Stimulated activated CD8-positive, alpha-beta memory T cell treated with anti-CD3 and anti-CD28 coated beads, Interleukin-12 subunit alpha, Interleukin-12 subunit beta, amount 100 ng/mL, for 1 hour (primary cell): Measurements from ENCODE around the gene EFCAB11.

Source experiments
- DNase-seq: peaks from one replicate; pipeline ENCODE4 v3.0.0-alpha.2; 2020; ENCODE audit warnings: low read depth

The EFCAB11 gene

DNA sequence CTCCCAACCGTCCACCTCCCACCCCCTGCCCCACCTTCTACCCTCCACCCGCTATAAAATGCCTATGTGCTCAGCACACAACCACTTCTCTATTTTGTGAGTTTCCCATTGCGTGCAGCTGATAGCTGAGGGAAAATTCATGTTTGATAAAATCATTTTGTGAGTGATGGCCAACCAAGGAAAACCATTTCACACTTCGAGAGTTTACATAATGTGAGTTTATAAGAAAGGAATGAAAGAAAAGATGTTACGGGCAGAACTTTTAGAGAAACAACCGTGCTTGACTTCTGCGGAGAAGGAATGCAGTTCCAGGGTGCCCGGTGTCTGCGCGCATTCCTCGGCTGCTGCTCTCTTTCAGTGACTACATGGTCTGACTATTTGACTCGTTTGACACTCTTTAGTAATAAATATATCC, 140.9 kb downstream of the EFCAB11 start:
- no peak for DNase-seq

DNA sequence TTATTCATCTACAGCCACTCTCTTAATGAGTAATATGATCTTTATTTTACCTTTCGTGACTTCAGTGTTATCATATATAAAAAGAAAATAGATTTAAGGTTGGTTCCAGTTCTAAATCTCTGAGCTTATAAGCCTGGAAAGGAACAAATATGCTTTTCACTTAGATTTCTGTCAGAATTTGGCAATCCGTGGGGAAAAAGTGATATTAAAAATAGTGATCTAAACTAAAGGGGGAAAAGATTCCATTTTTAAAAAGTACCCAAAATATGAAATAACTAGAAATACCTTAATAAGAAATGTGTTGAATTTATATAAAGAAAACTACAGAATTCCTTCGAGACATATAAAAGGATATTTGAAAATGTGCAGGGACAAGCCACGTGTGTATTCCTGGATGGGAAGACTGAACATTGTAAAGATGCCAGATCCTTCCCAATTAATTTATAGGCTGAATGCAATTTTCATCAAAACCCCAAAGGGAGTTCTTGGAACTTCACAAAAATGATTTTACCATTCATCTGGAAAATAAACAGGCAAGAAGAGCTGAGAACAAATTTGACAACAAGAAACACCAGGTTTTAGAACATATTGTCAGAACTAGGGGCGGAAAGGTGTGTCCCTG, 142.5 kb downstream of the EFCAB11 start:
- no peak for DNase-seq

DNA sequence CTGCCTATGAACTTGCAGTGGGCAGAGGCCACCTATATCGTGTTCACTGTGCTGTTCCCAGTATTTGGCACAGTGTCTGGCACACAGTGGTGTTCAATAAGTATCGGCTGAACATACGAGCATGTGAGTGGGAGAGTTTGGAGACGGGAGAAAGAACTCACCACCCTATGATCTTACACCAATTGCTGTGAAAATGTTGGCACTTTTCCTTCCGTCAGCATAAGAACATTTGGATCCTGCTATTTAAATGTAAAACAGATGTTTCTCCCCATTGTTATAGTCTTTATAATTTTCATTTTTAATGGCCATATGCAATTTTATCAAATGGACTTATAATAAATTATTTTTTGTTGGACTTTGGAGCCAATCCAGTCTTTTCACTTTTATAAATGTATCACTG, 144.4 kb downstream of the EFCAB11 start:
- DNase-seq = no peak

DNA sequence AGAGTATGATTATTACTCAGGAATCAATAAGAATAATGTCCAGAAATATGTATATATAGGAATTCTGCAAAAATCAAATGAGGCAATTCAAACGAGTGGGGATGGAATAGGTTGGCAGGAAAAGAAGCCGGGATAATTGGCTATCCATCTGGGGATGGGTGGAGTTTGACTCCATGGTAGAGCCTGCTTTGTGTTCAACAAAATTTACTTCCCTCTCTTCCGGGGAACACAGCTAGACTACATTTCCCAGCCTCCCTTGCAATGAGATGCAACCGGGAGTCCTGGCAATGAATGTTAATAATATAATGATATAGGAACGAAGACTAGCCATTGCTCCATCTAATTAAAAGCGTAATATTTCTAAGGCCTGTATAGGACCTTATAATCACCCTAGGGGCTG, 146.6 kb downstream of the EFCAB11 start:
- no peak for DNase-seq

DNA sequence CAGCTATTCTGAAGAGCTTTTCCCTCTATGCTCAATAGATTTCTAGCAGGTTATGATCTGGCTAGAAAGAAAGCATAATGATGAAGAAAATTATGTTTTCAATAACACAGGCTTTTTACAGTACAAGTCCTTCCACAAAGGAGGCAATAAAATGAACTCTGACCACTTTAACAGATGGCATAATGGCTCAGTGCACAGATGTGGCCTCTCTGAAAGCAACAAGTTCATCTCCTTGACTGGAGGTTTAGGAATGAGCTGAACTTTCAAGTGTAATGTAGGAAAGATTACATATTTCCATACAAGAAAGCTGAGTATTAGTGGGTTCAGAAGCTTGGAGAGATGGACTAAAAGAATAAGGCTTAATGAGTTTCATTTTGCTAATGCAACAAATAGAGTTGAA, 147.4 kb downstream of the EFCAB11 start:
- DNase-seq = no peak

DNA sequence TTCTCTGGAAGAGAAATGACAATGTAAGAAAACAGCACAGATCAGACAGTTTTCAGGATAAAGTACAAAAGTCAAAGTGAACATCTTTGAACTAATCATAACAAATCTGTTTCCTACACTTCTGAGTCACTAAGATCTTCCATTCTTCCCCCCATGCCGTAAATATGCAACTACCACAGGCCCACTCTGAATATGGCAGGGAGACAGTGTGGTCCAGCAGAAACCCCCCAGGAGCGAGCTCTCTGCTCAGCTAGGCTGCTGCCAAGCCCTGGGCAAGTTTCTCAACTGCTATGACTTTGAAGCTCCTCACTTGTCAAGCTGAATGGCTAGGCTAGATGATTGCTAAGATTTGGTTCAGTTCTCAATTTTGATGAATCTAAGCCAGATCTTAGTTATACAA, 148.1 kb downstream of the EFCAB11 start:
- DNase-seq = no peak

DNA sequence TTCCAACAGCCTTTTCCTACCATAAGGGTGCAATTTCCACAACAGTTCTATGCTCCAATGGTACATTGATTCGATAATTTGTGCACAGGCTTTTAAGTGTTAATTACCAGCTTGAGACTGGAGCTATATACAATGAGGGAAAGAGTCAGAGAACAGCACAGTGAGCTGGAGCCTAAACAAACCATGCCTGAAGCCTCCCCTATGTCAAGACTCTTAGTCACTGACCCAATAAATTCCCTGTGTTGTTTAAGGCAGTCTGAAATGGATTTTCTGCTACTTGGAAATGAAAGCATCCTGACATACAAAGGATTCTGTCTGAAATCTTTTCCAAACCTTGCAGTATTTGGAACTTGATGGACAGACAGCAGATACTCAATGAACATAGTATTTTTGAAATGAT, 149.0 kb downstream of the EFCAB11 start:
- DNase-seq = no peak

DNA sequence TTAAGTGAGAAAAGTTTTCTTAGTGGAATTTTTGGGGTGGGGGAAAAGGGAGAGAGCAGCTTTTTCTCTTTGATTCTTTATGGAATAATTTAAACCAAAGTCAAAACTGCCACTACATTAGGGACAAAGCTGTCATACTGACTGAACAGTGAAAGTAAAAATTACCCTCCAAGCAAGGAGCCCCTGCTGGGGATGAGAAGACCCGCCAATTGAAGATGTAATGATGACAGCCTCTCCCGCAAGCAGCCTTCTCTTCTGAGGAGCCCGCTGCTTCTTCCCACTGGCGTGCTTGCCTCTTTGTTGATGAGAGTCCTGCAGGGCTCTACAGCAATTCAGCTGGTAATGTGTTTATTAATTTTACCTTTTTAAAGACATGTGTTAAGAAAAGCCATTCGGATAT, 151.0 kb downstream of the EFCAB11 start:
- no peak for DNase-seq

DNA sequence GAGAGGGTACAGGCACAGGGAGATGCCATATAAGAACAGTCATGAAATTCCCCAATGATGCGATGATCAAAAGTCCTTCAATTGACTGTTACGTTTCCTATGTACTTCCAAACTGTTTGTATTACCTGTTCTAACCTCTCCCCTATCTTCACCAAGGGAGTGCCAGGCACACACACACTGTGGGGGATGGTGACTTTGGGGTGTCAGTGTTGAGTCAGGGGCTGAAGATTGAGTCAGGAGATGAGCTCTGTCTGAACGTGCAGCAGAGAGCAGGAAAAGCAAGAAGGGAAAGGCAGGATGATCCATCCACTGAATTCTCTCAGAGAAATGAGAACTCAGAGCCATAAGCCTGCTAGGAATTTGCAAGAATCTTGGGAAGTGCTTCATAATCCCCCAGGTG, 153.4 kb downstream of the EFCAB11 start:
- DNase-seq = no peak

DNA sequence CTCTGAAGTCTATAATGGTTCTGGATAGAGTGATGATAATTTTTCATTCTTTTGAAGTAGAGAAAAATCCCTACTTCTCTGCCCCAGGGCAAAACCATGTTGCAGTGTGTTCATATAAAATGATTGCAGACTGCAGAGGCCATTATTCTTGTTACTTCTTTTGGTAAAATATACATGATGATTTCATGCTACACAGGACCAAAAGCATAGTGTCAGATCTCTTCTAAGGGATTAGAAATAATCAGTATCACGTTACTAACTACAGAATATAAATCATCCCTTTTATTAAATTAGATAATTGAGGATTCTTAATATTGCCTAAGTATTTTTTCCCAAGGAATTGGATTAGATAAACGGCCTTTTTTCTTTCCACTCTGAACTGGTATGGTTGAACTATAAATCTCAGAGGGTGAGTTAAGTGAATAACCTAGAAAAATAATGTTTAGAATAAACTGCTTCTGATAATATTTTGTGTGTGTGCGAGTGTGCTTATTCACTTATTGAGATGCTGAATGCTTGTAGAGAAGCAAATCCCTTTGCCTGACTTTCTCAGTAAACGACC, 156.2 kb downstream of the EFCAB11 start:
- no peak for DNase-seq

DNA sequence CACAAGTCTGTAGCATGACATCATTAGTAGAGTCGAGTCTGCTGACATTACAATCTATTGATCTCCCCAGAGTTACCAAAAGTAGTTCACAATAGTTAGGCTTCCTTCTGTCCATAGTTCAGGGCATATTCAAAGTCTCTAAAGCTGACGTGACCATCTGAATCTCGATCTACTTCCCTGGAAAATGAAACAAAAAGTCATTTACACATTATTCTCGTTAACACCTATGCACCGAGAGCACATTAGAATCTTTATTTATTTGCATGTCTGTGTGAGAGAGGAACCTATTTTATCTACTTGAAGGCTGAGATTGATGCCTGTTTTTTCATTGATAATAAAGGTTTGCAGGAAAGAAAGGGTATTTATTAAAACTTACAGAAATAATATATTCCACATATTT, 157.4 kb downstream of the EFCAB11 start:
- no peak for DNase-seq

DNA sequence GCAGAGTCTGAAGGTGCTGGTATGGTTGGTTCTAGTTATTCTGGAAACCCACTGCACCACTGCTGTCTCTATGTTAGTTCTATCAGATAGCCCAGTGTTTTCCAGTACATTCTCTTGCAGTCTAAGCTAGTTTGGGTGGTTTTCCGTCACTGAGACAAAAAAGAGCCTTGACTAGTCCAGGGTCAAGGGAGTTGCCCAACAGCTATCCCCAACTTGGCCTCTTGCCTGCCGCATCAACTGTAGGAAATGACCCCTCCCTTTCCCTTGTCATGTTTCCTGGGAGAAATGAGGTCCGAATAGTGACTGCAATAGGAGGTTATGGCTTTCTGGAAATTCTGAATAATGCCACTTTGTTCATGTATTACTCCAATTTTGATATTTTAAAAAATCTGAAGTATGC, 160.4 kb downstream of the EFCAB11 start:
- no peak for DNase-seq

DNA sequence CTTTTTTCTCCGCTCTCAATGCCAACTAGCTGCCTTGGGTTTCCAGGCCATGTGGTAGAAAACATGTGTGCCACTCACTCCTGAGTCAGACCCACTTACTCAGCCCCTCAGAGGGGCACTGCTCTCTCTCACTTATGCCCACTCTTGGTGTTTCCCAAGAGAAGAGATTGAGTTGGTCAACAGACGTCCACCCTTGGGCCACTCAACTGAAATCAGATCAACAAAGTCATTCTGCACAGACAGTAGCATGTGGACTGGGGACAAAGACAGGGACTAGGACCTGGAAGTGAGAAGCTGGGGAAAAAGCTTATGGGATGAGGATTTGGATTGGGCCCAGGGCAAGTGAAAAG, 161.2 kb downstream of the EFCAB11 start:
- no peak for DNase-seq

DNA sequence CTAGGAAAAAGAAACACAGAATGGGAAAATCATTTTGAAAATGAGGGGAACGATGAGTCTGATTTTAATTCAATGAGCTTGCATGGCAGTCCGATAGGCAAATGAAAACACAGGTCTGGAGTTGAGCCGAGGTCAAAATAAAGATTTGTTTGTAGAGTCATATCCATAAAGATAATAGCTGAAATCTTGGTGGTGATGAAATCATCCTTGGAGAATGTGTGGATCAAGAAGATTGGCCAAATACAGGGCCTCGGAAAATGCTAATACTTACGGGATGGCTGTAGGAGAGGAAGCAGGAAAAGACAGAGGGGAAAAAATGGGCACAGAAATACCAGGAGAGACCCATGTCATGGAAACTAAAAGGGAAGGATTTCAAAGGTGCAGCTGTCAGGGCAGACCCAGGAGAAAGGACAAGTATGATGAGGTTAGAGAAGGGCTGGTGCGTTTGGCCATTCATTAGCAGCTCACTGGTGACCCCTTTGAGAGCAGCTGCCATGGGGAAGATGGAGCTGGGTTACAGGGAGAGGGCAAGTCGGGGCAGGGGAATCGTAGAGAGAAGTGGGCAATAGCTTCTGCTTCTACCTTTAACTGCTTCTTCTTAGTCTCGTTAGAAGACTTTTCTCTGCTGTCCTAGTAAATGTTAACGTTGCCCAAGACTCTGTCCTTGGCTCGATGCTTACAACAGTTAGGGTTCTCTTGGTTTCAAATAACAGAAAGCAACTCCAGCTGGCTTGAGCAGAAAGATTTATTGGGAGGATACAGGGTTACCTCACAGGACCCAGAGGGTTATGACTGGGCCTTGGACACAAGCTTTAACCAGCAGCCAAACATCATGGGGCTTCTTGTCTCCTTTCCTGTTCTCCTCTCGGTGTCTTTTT, 161.8 kb downstream of the EFCAB11 start:
- no peak for DNase-seq

DNA sequence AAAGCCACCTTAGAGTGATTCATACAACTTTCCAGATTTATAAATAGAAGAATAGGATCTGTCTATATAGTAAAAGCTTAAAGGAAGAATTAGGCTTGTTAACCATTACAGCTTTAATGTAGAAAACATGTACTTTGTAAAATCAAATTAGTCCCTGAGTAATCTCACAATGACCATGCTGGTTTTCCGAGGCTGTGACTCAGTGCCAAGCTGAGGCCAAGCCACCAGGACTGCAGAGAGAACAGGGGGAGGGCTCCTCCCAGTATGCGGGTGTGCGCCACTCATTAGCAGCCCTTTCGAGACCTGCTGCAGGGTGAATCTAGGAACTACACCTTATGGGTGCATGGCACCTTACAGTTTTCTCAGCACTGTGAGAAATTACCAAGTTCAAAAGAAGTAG, 167.0 kb downstream of the EFCAB11 start:
- DNase-seq = no peak

DNA sequence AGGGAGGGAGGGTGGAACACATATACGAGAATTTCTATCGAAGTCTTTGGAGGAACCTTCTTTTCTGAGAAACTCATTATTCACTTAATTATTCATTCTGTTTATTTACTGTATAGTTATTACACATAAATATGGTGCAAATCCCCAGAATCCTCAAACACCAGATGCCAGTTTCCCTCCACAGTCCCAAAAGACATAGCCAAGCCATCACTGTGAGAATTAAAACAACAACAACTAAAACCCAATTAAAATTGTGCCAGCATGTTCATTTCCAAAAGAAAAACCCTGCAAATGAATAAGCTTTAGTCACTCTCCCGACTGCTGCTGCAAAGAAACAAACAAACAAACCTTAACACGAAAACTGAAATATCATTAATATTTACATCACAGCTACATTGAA, 173.5 kb downstream of the EFCAB11 start:
- no peak for DNase-seq

DNA sequence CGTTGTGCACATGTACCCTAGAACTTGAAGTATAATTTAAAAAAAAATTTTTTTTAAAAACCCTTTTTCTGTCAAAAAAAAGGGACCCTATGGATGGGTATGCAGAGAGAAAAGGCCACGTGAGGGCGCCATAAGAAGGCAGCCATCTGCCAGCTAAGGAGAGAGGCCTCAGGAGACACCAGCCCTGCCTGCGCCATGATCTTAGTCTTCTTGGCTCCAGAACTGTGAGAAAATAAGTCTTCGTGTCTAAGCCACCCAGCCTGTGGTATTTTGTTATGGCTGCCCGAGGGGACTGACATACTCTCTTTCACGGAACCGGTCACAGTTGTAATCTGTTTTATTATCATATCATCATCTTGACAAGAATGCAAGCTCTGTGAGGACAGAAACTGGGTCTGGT, 174.8 kb downstream of the EFCAB11 start:
- no peak for DNase-seq

DNA sequence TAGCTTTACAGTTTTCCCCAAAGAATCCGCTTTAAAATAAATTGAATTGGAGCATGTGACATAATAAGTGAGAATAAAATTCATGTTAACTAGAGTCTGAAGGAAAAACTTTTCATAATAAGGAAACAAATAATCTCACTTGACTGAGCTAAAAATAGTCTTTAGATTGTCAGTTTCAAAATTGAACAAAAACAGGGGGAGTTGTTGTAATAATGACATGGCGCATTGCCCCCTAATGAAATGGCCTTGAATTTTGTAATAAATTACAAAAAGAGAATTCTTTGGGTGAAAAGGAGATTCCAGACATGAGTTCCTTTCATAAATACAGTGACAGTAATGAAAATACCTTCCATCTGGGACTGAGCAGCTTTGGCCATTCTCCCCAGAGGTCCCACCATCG, 178.6 kb downstream of the EFCAB11 start:
- no peak for DNase-seq

DNA sequence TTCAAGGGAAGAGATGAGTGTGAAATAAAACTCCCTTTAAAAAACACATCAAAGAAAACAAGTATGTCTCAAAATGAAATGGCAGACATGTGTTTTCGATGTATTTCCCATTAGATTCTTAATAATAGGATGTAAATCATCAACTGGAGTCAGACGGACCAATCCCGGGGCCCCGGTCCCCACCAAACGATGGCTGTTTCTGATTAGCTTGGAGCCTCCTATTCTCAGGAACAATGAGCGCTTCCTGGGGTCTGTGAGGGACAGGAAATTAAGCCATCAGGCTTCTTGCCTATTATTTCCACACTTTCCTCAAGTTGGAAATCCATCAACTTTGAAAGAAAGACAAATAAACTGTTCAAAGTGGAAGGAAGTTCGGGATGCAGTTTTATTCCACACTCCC, 179.4 kb downstream of the EFCAB11 start:
- no peak for DNase-seq

DNA sequence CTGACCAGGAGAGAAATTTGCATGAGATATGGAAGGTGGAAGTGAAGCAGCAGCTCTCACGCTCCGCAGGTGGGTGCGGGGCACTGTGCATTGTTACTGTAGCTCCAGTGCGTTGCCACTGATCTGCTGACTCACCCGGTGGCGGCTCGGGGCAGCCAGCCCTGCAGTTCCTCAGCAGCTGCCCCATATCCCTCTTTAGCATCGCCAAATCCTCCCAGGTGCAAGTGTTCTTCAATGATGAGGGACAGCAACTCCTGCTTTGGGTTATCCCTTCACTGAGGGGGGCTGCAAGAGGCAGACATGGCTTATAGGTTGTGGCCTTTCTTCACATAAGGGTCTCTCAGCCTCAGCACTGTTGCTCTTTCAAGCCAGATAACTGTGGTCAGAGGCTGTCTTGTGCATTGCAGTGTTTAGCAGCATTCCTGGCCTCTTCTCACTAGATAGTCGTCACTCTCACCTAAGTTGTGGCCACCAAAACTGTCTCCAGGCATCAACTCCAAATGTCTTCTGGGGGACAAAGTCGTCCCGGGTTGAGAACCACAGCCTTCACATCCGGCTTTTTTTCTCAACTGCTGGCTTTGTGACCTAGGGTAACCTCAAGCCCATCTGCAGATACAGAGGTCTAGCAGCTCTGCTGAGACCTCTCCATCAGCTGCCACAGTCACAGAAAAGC, 180.8 kb downstream of the EFCAB11 start:
- peak; percentile 34 for DNase-seq

DNA sequence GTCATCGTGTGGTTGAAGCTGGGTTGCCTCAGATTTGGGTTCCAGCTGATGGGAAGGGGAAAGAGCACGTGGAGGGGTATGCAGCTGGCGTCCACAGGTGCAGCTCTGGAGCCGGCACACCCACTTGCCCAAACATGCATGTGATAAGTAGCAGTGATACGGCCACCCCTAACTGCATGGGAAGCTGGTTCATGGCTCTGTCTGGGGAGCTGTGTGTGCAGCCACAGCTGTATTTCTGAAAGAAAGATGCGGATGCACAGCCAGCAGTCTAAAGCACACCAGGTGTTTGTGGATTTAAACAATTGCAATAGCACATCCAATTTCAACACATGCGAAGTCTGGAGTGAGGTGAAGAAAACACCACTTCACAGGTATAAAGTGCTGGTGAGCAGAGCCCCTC, 181.4 kb downstream of the EFCAB11 start:
- no peak for DNase-seq

DNA sequence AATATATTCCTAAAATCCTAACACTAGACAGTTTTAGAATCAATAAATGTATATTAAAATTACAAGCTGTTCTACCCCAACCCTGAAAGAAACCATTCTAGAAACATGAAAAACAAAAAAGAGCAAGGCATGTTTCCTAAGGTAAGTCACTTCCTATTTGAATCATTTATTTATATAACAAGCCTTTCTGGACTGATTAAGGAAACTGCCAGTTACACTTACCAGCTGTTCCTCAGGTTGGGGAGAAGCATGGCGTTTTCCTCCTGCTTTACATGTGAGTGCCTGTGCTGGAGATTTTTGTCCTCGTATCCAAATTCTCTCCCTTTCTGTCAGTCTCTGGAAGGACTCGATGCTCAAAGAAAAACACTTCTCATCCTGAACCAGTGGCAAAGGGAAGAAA, 183.3 kb downstream of the EFCAB11 start:
- DNase-seq = no peak

DNA sequence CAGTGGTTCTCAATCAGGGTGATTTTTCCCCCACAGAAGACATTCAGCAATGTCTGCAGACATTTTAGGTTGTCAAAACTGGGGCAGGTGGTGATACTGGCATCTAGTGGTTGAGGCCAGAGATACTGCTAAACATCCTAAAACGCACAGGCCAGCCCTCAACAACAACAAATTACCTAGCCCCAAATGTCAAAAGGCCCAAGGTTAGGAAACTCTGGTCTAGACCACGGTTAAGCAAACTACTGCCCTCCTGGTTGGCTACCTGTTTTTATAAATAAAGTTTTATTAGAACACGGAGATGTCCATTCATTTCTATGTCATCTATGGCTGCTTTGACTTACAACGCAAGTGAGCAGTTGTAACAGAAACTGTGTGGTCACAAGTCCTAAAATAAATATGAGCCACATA, 186.7 kb downstream of the EFCAB11 start:
- peak; percentile 52 for DNase-seq
